Measurements from ENCODE around the gene CYREN.

Gene CYREN

DNA sequence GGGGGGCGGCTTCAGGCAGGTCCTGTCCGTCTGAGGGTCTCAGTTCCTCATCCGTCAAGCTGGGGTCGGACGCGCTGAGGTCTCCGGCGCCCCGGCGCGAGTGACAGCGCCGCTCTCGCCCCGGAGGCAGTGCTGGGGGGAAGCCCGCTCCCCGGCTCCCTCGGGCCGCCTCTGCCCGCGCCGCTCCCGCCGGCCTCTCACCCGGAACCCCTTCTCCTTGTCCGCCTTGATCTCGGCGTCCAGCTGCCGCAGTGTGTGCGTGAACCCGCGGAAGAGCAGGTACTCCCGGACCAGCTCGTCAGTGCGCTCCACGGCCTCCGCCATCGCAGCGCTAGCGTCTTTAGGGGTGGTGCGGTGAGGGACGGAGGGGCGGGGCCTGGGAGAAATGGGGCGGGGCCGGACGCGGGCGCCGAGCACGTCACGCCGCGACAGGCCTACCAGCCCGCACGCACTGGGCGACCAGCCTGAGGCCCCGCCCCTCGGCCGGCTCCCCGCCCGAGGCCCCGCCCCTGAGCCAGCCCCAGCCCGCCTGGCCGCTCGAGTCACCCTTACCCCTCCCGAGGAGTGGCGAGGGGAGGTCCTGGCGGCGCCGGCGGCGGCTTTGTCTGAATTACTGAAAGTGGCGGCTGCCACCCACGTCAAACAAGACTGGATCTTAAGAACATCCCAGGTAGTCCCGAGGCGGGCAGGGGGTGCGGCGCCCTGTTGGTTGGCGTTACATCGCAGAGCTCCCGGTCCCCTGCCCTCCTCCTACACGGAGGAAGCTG is 40.9 kb upstream of the CYREN start, which contains the start of gene WDR91:
Gene WDR91 (minus strand): TSS at position 348 of the 767 bp plus-strand sequence. CDS start 24 bp downstream, at position 324.
- Histone ChIP-seq H3K9me3 (no peaks in the 10 kb centered on the region), H3K4me3 (ENCODE audit: low read depth in 1 of 2, low read length in 1 of 2) (peak within 1 kb of the TSS; percentile 76 to 86), H3K27ac (peak within 1 kb of the TSS; percentile 89), H3K4me1 (ENCODE audit: control insufficient read depth in 1 of 2, insufficient read depth in 1 of 2, low read depth in 1 of 2, low read length in 1 of 2) (peaks cover 28 to 36% of the 10 kb centered on the region in 2 experiments), H3K36me3 (no peaks in the 10 kb centered on the region), H3K27me3 (no peaks in the 10 kb centered on the region)
- TF ChIP-seq, protein P1, sequence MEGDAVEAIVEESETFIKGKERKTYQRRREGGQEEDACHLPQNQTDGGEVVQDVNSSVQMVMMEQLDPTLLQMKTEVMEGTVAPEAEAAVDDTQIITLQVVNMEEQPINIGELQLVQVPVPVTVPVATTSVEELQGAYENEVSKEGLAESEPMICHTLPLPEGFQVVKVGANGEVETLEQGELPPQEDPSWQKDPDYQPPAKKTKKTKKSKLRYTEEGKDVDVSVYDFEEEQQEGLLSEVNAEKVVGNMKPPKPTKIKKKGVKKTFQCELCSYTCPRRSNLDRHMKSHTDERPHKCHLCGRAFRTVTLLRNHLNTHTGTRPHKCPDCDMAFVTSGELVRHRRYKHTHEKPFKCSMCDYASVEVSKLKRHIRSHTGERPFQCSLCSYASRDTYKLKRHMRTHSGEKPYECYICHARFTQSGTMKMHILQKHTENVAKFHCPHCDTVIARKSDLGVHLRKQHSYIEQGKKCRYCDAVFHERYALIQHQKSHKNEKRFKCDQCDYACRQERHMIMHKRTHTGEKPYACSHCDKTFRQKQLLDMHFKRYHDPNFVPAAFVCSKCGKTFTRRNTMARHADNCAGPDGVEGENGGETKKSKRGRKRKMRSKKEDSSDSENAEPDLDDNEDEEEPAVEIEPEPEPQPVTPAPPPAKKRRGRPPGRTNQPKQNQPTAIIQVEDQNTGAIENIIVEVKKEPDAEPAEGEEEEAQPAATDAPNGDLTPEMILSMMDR (IDR thresholded peaks at IDR 0.05) = peak; percentile 70

DNA sequence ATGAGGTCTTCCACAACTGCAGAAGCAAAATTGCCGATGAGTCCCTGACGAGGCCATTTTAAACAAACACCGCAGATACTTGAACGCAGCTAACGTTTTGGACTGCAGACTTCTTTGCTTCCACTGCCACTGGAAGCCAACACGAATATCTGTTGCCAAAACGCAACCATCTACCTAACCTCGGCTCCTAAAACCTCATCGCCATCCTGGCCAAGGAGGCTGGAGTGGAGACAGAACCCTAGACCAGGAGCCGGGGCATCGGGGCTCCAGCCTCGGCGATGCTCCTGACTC is 40.3 kb upstream of the CYREN start:
- TF ChIP-seq, protein P1 (IDR thresholded peaks at IDR 0.05) = no peak
- peak overlapping the region; percentile 89 for H3K27ac ChIP-seq
- H3K4me1 ChIP-seq (ENCODE audit: control insufficient read depth in 1 of 2, insufficient read depth in 1 of 2, low read depth in 1 of 2, low read length in 1 of 2) = peaks cover 28 to 36% of the 10 kb centered on the region in 2 experiments
- H3K36me3 ChIP-seq = peaks cover 2% of the 10 kb centered on the region
- H3K27me3 ChIP-seq = no peaks in the 10 kb centered on the region
- peak overlapping the region; percentile 76 to 86 for H3K4me3 ChIP-seq (ENCODE audit: low read depth in 1 of 2, low read length in 1 of 2)
- no peaks in the 10 kb centered on the region for H3K9me3 ChIP-seq

DNA sequence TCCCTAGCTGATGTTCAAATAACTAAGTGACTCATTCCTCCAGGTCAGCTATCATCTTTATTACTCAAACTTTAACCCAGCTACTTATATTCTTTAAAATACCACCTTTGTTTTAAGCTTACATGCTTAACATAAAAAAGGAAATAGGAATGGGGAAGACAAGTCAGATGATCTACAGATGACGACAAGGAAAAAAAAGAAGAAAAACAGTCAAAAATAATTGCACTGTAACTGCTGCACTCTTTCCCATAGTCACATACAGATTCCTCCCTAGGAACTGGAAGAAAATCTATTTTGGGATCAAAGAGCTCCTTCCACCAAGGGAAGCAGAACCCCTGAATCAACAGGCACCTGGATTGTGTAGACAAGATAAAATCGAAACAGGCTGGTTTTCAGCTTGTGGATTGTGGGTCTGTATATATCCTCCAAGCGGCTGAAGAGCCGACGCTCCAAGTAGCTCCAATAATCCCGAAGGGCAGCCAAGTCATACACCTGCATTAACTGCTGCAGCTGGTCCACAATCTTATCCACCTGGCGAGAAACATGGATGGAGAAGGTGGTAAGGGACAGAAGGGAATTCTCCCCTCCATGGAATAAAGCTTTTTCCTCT is 38.8 kb upstream of the CYREN start:
- Histone ChIP-seq H3K4me3 (ENCODE audit: low read depth in 1 of 2, low read length in 1 of 2) (no peak overlapping the region), H3K27me3 (no peaks in the 10 kb centered on the region), H3K27ac (peak overlapping the region; percentile 69), H3K36me3 (peaks cover 17% of the 10 kb centered on the region), H3K4me1 (ENCODE audit: control insufficient read depth in 1 of 2, insufficient read depth in 1 of 2, low read depth in 1 of 2, low read length in 1 of 2) (peaks cover 28 to 36% of the 10 kb centered on the region in 2 experiments), H3K9me3 (no peaks in the 10 kb centered on the region)
- TF ChIP-seq, protein P1 (IDR thresholded peaks at IDR 0.05) = no peak

DNA sequence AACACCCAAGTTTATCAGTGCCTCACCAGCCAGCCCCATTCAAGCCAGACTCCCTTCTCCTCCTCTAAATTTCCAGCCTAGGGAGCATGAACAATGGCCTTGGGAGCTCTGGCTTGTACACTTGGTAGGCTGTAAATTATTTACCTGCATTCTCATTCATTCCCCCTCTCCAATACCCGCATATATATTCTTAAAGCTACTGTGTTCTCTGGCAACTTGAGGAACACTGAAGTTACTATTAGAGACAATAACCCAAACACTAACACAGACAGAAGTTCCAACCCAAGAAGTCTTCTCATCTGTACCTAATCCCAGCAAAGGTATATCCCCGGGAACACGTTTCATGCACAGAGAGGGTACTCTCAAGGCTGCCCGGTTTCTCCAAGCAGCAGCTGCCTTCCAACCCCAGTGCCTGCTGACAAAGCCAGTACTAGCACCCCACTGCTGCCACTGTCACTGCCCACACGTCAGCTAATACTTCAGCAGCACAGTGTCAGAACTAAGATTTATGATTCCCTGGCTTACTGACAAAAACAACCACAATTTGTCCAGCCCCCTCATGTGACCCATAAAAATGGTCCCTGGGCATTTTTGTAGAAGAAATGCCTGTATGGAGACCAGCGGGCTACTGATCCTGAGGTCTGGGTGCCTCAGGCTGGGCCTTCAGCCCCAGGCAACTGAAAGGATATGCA is 37.7 kb upstream of the CYREN start:
- Histone ChIP-seq H3K27me3 (no peaks in the 10 kb centered on the region), H3K4me3 (ENCODE audit: low read depth in 1 of 2, low read length in 1 of 2) (no peak overlapping the region), H3K9me3 (no peaks in the 10 kb centered on the region), H3K4me1 (ENCODE audit: control insufficient read depth in 1 of 2, insufficient read depth in 1 of 2, low read depth in 1 of 2, low read length in 1 of 2) (peaks cover 28 to 36% of the 10 kb centered on the region in 2 experiments), H3K36me3 (peaks cover 28% of the 10 kb centered on the region), H3K27ac (peak overlapping the region; percentile 69)
- TF ChIP-seq, protein P1 (IDR thresholded peaks at IDR 0.05) = no peak

DNA sequence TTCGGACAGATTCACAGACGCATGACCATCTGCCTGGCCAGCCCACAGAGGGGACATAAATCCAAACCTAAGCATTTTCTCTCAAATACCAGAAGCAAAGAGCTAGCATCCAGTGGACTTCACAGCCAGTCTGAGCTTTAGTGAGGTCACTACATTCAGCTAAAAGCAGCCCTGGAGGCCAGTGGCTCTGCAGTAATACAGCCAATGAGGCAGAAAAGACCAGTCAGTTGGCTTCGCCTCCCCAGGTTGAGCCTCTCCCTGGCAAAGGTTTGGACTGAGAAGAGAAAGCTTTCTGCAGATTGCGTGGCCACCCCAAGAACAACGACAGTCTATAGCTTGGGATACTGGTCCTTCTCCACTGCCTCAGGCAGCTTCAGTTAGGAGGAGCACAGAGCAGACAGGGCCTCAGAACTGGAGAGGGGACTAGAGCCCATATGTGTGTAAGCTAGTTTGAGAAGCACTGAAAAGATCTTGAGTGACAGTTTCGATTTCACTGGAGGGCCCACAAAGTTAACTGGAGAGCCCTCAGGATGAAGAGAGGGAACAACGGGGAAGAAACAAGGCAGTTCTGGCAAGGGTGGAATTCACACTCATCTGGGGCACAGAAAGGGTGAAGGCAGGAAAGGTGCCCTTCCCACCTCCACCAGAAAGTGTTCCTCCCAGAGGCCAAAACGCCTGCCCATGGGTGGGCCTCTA is 37.0 kb upstream of the CYREN start:
- H3K4me1 ChIP-seq (ENCODE audit: control insufficient read depth in 1 of 2, insufficient read depth in 1 of 2, low read depth in 1 of 2, low read length in 1 of 2) = peaks cover 28 to 36% of the 10 kb centered on the region in 2 experiments
- no peak overlapping the region for H3K4me3 ChIP-seq (ENCODE audit: low read depth in 1 of 2, low read length in 1 of 2)
- peak overlapping the region; percentile 69 for H3K27ac ChIP-seq
- H3K9me3 ChIP-seq = no peaks in the 10 kb centered on the region
- peaks cover 35% of the 10 kb centered on the region for H3K36me3 ChIP-seq
- TF ChIP-seq, protein P1 (IDR thresholded peaks at IDR 0.05) = no peak
- no peaks in the 10 kb centered on the region for H3K27me3 ChIP-seq

Data from neutrophil (primary cell).